WTC11 (cell line): Measurements from ENCODE around the gene POLR2A. TPM values are rescaled to one million over a fixed set of nuclear protein-coding genes. Genes with fewer than 3 reads are reported as not detected.

Experiments
- ATAC-seq: fragments of 200-7000 bp; cut with Tn5 transposase; 2 replicates; pipeline ENCODE4 v1.10.0; 2021; ENCODE audit warnings: mild to moderate bottlenecking, moderate library complexity
- CTCF ChIA-PET: fragments of 300-600 bp; sonication (Branson Sonifier 250); formaldehyde crosslinking; loops from one replicate; lab custom pipeline; 2021; ENCODE audit warnings: antibody characterized with exemption; lab: Charles Lee
- POLR2A ChIA-PET: fragments of 350-600 bp; sonication (Branson Sonifier 250); formaldehyde crosslinking; loops from one replicate; lab custom pipeline; 2021; ENCODE audit warnings: antibody characterized with exemption; lab: Charles Lee
- DNase-seq: peaks from one replicate; pipeline ENCODE4 v3.0.0; 2021; ENCODE audit warnings: low spot score
- H3K27ac Mint-ChIP-seq: 2 replicates; pipeline ENCODE4 v1.8.0; 2021; ENCODE audit warnings: mixed read lengths
- H3K27me3 Mint-ChIP-seq: 2 replicates; pipeline ENCODE4 v1.8.0; 2021; ENCODE audit warnings: low read depth, mild to moderate bottlenecking, moderate library complexity, mixed read lengths
- H3K36me3 Mint-ChIP-seq: 2 replicates; pipeline ENCODE4 v1.8.0; 2021; ENCODE audit warnings: mixed read lengths
- H3K4me1 Mint-ChIP-seq: 2 replicates; pipeline ENCODE4 v1.8.0; 2022; ENCODE audit warnings: mixed read lengths
- H3K4me3 Mint-ChIP-seq: 2 replicates; pipeline ENCODE4 v1.8.0; 2021; ENCODE audit warnings: mild to moderate bottlenecking, moderate library complexity, mixed read lengths
- H3K9me3 Mint-ChIP-seq: 2 replicates; pipeline ENCODE4 v1.8.0; 2021; ENCODE audit warnings: mixed read lengths
- FOXK1 ChIP-seq: sonication (generic); formaldehyde crosslinking; IDR thresholded peaks from 2 replicates; pipeline ENCODE4 v1.8.0; 2022; ENCODE audit warnings: mild to moderate bottlenecking, moderate library complexity, missing genetic modification reagents
- SP1 ChIP-seq: sonication (generic); formaldehyde crosslinking; conservative IDR thresholded peaks from 2 replicates; pipeline ENCODE4 v1.8.1; 2022; ENCODE audit warnings: missing genetic modification reagents
- TEAD4 ChIP-seq: sonication (generic); formaldehyde crosslinking; IDR thresholded peaks from 2 replicates; pipeline ENCODE4 v1.8.0; 2022; ENCODE audit warnings: mild to moderate bottlenecking, missing genetic modification reagents
- TP53 ChIP-seq: sonication (generic); formaldehyde crosslinking; IDR thresholded peaks from 2 replicates; pipeline ENCODE4 v1.8.1; 2023; ENCODE audit warnings: mild to moderate bottlenecking, missing genetic modification reagents
- total RNA-seq: library from RNA; stranded (reverse); gene quantifications from 3 replicates; pipeline ENCODE4 v1.2.3, GENCODE V29; 2021
- TF ChIP-seq, protein P1 (sequence below): sonication (generic); formaldehyde crosslinking; IDR thresholded peaks from 2 replicates; pipeline ENCODE4 v1.8.0; 2023; ENCODE audit warnings: missing genetic modification reagents, mild to moderate bottlenecking, borderline replicate concordance
- TF ChIP-seq, protein P2 (sequence below): sonication (generic); formaldehyde crosslinking; IDR thresholded peaks from 2 replicates; pipeline ENCODE4 v1.8.1; 2023; ENCODE audit warnings: mild to moderate bottlenecking, moderate library complexity, missing genetic modification reagents
- TF ChIP-seq, protein P3 (sequence below): sonication (generic); formaldehyde crosslinking; IDR thresholded peaks from 2 replicates; pipeline ENCODE4 v1.8.0; 2022; ENCODE audit warnings: mild to moderate bottlenecking, missing genetic modification reagents
- TF ChIP-seq, protein P4 (sequence below): sonication (generic); formaldehyde crosslinking; IDR thresholded peaks from 2 replicates; pipeline ENCODE4 v1.8.0; 2022; ENCODE audit warnings: mild to moderate bottlenecking, missing genetic modification reagents

POLR2A gene
- total RNA-seq, 1 experiment from 2014 or later: 170 TPM

DNA sequence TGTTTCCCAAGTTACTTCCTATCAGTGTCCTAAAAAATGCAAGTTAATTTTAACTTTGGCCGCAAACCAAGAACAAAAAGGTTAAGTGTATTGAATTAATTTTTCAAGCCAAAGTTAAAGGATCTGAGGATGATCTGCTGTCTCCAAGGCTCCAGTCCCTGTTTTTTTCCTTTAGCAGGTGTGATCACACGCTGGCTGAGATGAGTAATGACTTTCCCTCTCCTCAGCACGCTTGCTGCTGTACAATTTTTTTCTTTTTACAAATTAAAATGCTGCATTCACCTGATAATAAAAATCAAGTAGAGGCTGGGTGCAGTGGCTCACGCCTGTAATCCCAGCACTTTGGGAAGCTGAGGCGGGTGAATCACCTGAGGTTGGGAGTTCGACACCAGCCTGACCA lies 60.7 kb downstream of the POLR2A start (continued):
- TF ChIP-seq, protein P1, sequence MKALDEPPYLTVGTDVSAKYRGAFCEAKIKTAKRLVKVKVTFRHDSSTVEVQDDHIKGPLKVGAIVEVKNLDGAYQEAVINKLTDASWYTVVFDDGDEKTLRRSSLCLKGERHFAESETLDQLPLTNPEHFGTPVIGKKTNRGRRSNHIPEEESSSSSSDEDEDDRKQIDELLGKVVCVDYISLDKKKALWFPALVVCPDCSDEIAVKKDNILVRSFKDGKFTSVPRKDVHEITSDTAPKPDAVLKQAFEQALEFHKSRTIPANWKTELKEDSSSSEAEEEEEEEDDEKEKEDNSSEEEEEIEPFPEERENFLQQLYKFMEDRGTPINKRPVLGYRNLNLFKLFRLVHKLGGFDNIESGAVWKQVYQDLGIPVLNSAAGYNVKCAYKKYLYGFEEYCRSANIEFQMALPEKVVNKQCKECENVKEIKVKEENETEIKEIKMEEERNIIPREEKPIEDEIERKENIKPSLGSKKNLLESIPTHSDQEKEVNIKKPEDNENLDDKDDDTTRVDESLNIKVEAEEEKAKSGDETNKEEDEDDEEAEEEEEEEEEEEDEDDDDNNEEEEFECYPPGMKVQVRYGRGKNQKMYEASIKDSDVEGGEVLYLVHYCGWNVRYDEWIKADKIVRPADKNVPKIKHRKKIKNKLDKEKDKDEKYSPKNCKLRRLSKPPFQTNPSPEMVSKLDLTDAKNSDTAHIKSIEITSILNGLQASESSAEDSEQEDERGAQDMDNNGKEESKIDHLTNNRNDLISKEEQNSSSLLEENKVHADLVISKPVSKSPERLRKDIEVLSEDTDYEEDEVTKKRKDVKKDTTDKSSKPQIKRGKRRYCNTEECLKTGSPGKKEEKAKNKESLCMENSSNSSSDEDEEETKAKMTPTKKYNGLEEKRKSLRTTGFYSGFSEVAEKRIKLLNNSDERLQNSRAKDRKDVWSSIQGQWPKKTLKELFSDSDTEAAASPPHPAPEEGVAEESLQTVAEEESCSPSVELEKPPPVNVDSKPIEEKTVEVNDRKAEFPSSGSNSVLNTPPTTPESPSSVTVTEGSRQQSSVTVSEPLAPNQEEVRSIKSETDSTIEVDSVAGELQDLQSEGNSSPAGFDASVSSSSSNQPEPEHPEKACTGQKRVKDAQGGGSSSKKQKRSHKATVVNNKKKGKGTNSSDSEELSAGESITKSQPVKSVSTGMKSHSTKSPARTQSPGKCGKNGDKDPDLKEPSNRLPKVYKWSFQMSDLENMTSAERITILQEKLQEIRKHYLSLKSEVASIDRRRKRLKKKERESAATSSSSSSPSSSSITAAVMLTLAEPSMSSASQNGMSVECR (CRISPR knock-in tag): no peak
- TF ChIP-seq, all 79 proteins: peak for 0

DNA sequence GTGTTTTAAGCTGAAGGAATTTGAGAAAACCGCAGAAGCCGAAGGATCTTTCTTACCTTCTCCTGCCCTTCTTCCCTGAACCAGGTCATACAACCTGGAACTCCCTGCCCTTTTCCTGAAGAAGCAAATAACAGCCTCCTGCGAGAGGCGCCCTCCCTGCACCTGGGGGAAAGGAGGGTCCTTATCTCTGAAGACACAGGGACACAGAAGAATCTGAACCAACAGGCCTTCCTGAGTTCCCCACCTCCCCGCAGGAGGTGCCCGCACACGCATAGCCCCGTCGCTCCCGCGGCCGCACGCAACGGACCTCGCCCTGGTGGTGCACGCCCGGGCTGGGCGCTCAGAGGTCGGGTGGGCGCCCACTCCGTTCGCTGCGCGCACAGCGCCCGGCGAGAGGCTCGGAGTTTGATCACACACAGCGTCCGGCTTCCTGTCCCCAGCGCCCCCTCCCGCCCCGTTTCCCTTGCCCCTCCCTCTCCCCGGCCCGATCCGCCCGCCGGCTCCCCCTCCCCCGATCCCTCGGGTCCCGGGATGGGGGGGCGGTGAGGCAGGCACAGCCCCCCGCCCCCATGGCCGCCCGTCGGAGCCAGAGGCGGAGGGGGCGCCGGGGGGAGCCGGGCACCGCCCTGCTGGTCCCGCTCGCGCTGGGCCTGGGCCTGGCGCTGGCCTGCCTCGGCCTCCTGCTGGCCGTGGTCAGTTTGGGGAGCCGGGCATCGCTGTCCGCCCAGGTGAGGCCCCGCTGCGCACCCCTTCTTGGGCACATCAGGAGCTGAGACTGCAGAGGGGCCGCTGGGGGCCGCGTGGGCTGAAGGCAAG lies 64.6 kb downstream of the POLR2A start, which contains the start of gene TNFSF12:
TSS of gene TNFSF12 (plus strand) at position 474 of the 816 bp plus-strand sequence. CDS start at position 570, 96 bp downstream.
- Mint-ChIP-seq H3K27ac (peak within 1 kb of the TSS; percentile 37; the same call in 1 of the 2 replicates), H3K36me3 (no peaks in the 10 kb centered on the region), H3K4me1 (peaks cover 6% of the 10 kb centered on the region), H3K9me3 (no peaks in the 10 kb centered on the region), H3K27me3 (peaks cover 12% of the 10 kb centered on the region), H3K4me3 (peak within 1 kb of the TSS; percentile 77)
- DNase-seq (peak; percentile 67), ATAC-seq (peak; percentile 74)
- ChIA-PET POLR2A (interaction anchor here (0.6 to 1.5 kb wide), 3 partner anchors 12 to 267 kb away, joined by 3 to 6 read pairs (median 4); partner anchors contain the start of gene SLC2A4), CTCF (interaction anchor here (1.3 to 2.0 kb wide), 5 partner anchors 8 to 33 kb away, joined by 4 to 19 read pairs (median 6); partner anchors contain the start of gene TNFSF13)
- TF ChIP-seq FOXK1 (CRISPR knock-in tag): 0 out of 2 replicates have a peak, but pooled peaks have one; percentile 56
- TF ChIP-seq, protein P2, sequence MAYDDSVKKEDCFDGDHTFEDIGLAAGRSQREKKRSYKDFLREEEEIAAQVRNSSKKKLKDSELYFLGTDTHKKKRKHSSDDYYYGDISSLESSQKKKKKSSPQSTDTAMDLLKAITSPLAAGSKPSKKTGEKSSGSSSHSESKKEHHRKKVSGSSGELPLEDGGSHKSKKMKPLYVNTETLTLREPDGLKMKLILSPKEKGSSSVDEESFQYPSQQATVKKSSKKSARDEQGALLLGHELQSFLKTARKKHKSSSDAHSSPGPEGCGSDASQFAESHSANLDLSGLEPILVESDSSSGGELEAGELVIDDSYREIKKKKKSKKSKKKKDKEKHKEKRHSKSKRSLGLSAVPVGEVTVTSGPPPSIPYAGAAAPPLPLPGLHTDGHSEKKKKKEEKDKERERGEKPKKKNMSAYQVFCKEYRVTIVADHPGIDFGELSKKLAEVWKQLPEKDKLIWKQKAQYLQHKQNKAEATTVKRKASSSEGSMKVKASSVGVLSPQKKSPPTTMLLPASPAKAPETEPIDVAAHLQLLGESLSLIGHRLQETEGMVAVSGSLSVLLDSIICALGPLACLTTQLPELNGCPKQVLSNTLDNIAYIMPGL (CRISPR knock-in tag): peak; percentile 44; the same call in 1 of the 2 replicates
- no peak for TF ChIP-seq SP1 (CRISPR knock-in tag)
- TF ChIP-seq TP53: 0 out of 2 replicates have a peak, but pooled peaks have one; percentile 17
- TF ChIP-seq TEAD4 (CRISPR knock-in tag): 0 out of 2 replicates have a peak, but pooled peaks have one; percentile 18
- TF ChIP-seq, protein P3, sequence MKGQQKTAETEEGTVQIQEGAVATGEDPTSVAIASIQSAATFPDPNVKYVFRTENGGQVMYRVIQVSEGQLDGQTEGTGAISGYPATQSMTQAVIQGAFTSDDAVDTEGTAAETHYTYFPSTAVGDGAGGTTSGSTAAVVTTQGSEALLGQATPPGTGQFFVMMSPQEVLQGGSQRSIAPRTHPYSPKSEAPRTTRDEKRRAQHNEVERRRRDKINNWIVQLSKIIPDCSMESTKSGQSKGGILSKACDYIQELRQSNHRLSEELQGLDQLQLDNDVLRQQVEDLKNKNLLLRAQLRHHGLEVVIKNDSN: 0 out of 2 replicates have a peak, but pooled peaks have one; percentile 16
- TF ChIP-seq, protein P4, sequence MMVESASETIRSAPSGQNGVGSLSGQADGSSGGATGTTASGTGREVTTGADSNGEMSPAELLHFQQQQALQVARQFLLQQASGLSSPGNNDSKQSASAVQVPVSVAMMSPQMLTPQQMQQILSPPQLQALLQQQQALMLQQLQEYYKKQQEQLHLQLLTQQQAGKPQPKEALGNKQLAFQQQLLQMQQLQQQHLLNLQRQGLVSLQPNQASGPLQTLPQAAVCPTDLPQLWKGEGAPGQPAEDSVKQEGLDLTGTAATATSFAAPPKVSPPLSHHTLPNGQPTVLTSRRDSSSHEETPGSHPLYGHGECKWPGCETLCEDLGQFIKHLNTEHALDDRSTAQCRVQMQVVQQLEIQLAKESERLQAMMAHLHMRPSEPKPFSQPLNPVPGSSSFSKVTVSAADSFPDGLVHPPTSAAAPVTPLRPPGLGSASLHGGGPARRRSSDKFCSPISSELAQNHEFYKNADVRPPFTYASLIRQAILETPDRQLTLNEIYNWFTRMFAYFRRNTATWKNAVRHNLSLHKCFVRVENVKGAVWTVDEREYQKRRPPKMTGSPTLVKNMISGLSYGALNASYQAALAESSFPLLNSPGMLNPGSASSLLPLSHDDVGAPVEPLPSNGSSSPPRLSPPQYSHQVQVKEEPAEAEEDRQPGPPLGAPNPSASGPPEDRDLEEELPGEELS (CRISPR knock-in tag): no peak

Other genes with a start within 250 kb of the POLR2A start
- gene DVL2, start 249.8 kb upstream of the POLR2A start, total RNA-seq: 57.6 to 67.3 TPM (median 59.8 TPM) in 3 replicates
- 45.8 to 50.1 TPM (median 49.1 TPM) in 3 replicates for gene PHF23, start 244.9 kb upstream of the POLR2A start, total RNA-seq
- 228 to 247 TPM (median 238 TPM) in 3 replicates for gene GABARAP, start 241.9 kb upstream of the POLR2A start, total RNA-seq
- 120 to 127 TPM (median 126 TPM) in 3 replicates for gene CTDNEP1, start 232.6 kb upstream of the POLR2A start, total RNA-seq
- gene ELP5, start 232.2 kb upstream of the POLR2A start, total RNA-seq: 101 to 103 TPM (median 103 TPM) in 3 replicates
- gene CLDN7, start 221.9 kb upstream of the POLR2A start, total RNA-seq: 131 to 136 TPM (median 136 TPM) in 3 replicates
- gene SLC2A4, start 202.6 kb upstream of the POLR2A start, total RNA-seq: 5.6 to 6.4 TPM (median 6.2 TPM) in 3 replicates
- gene YBX2, start 189.7 kb upstream of the POLR2A start, total RNA-seq: 26.8 to 36.5 TPM (median 35.2 TPM) in 3 replicates
- gene EIF5A, start 176.7 kb upstream of the POLR2A start, total RNA-seq: 929 to 1,021 TPM (median 936 TPM) in 3 replicates
- 42.2 to 55.9 TPM (median 44.7 TPM) in 3 replicates for gene GPS2, start 169.0 kb upstream of the POLR2A start, total RNA-seq
- 44.3 to 64.4 TPM (median 50.2 TPM) in 3 replicates for gene NEURL4, start 155.0 kb upstream of the POLR2A start, total RNA-seq
- gene ACAP1, start 147.8 kb upstream of the POLR2A start, total RNA-seq: 58.6 to 63.9 TPM (median 60.6 TPM) in 3 replicates
- 8.1 to 9.0 TPM (median 8.2 TPM) in 3 replicates for gene KCTD11, start 132.2 kb upstream of the POLR2A start, total RNA-seq
- not detected in 3 replicates for gene TMEM95, start 129.2 kb upstream of the POLR2A start, total RNA-seq
- 9.3 to 11.8 TPM (median 10.7 TPM) in 3 replicates for gene TNK1, start 103.3 kb upstream of the POLR2A start, total RNA-seq
- 34.1 to 42.7 TPM (median 37.6 TPM) in 3 replicates for gene PLSCR3, start 89.8 kb upstream of the POLR2A start, total RNA-seq
- 132 to 180 TPM (median 178 TPM) in 3 replicates for gene TMEM256, start 80.3 kb upstream of the POLR2A start, total RNA-seq
- 76.7 to 112 TPM (median 96.9 TPM) in 3 replicates for gene NLGN2, start 76.5 kb upstream of the POLR2A start, total RNA-seq
- 0.18 to 0.35 TPM in 2 of 3 replicates, not detected in the other for gene SPEM1, start 64.0 kb upstream of the POLR2A start, total RNA-seq
- 0.13 TPM in 1 of 3 replicates, not detected in the others for gene SPEM2, start 58.8 kb upstream of the POLR2A start, total RNA-seq
- gene SPEM3, start 55.5 kb upstream of the POLR2A start, total RNA-seq: not detected in 3 replicates
- 13.5 to 15.3 TPM (median 13.9 TPM) in 3 replicates for gene TMEM102, start 48.9 kb upstream of the POLR2A start, total RNA-seq
- gene FGF11, start 44.9 kb upstream of the POLR2A start, total RNA-seq: 19.8 to 29.1 TPM (median 28.0 TPM) in 3 replicates
- 16.0 to 21.5 TPM (median 20.8 TPM) in 3 replicates for gene CHRNB1, start 39.3 kb upstream of the POLR2A start, total RNA-seq
- gene ZBTB4, start 4.7 kb upstream of the POLR2A start, total RNA-seq: 14.6 to 17.0 TPM (median 16.2 TPM) in 3 replicates
- gene SLC35G6, start 2.9 kb upstream of the POLR2A start, total RNA-seq: 0.16 to 0.26 TPM (median 0.18 TPM) in 3 replicates
- gene TNFSF12, start 64.7 kb downstream of the POLR2A start, total RNA-seq: 8.1 to 10.5 TPM (median 10.2 TPM) in 3 replicates
- gene TNFSF13, start 74.4 kb downstream of the POLR2A start, total RNA-seq: 2.2 to 3.2 TPM (median 2.9 TPM) in 3 replicates
- gene SENP3, start 77.6 kb downstream of the POLR2A start, total RNA-seq: 72.2 to 85.4 TPM (median 75.2 TPM) in 3 replicates
- 0.41 to 0.87 TPM (median 0.72 TPM) in 3 replicates for gene CD68, start 95.3 kb downstream of the POLR2A start, total RNA-seq
- 55.3 to 57.7 TPM (median 57.0 TPM) in 3 replicates for gene MPDU1, start 99.5 kb downstream of the POLR2A start, total RNA-seq
- gene SOX15, start 105.7 kb downstream of the POLR2A start, total RNA-seq: 15.2 to 19.9 TPM (median 17.5 TPM) in 3 replicates
- gene FXR2, start 130.5 kb downstream of the POLR2A start, total RNA-seq: 32.5 to 35.1 TPM (median 33.3 TPM) in 3 replicates
- gene SAT2, start 143.5 kb downstream of the POLR2A start, total RNA-seq: 68.3 to 75.8 TPM (median 73.1 TPM) in 3 replicates
- gene SHBG, start 145.8 kb downstream of the POLR2A start, total RNA-seq: 0.83 to 1.2 TPM (median 1.1 TPM) in 3 replicates
- 29.1 to 37.5 TPM (median 35.9 TPM) in 3 replicates for gene ATP1B2, start 166.6 kb downstream of the POLR2A start, total RNA-seq
- gene TP53, start 203.1 kb downstream of the POLR2A start, total RNA-seq: 173 to 179 TPM (median 176 TPM) in 3 replicates
- gene WRAP53, start 204.1 kb downstream of the POLR2A start, total RNA-seq: 35.5 to 37.3 TPM (median 37.2 TPM) in 3 replicates
- 14.3 to 14.7 TPM (median 14.5 TPM) in 3 replicates for gene EFNB3, start 220.8 kb downstream of the POLR2A start, total RNA-seq
- gene DNAH2, start 233.4 kb downstream of the POLR2A start, total RNA-seq: 0.17 to 0.34 TPM (median 0.27 TPM) in 3 replicates